Common myeloid progenitor, CD34-positive (primary cell): ENCODE measurements around the gene UBE2N.
"Not testable (repeated sequence)": the region's sequence is repeated elsewhere in the genome, so short reads cannot be mapped to it uniquely, and the experiment has no call there.

ENCODE experiments used
- CTCF ChIA-PET: fragments of 350-600 bp; sonication (Branson Sonifier 250); formaldehyde crosslinking; loops from one replicate; lab custom pipeline; 2021; ENCODE audit warnings: antibody characterized with exemption; lab: Charles Lee
- POLR2A ChIA-PET: fragments of 350-600 bp; sonication (Branson Sonifier 250); formaldehyde crosslinking; loops from one replicate; lab custom pipeline; 2021; ENCODE audit warnings: antibody characterized with exemption; lab: Charles Lee
- DNase-seq, 3 donors: peaks; one replicate each; pipeline versions ENCODE4 v3.0.0 to v3.0.0-alpha.2; 2013
- H3K27ac ChIP-seq, 2 experiments: 1 replicate in 1 of 2; 2 replicates in 1 of 2; pipeline ENCODE4 v1.7.0; 2013; ENCODE audit warnings: inconsistent platforms in 2 of 2, low read length in 2 of 2, mild to moderate bottlenecking in 2 of 2, low read depth in 1 of 2, moderate library complexity in 1 of 2; ENCODE audit not compliant: severe bottlenecking in 2 of 2, insufficient read depth in 1 of 2, poor library complexity in 1 of 2
- H3K27me3 ChIP-seq, 5 experiments: replicated peaks in 2 of 5; 1 replicate in 3 of 5; 2 replicates in 2 of 5; pipeline versions ENCODE4 v1.6.1 to v1.7.0; 2013; ENCODE audit warnings: low read length in 4 of 5, mild to moderate bottlenecking in 2 of 5, moderate library complexity in 2 of 5, inconsistent platforms in 1 of 5; ENCODE audit not compliant: insufficient read depth in 5 of 5, control insufficient read depth in 4 of 5
- H3K36me3 ChIP-seq, 4 experiments: 1 replicate in 2 of 4; 2 replicates in 2 of 4; pipeline versions ENCODE4 v1.6.1 to v1.7.0; 2013; ENCODE audit warnings: low read length in 3 of 4, control low read depth in 1 of 4, mild to moderate bottlenecking in 1 of 4; ENCODE audit not compliant: control insufficient read depth in 4 of 4, insufficient read depth in 4 of 4
- H3K4me1 ChIP-seq, 4 experiments: 1 replicate in 3 of 4; 2 replicates in 1 of 4; pipeline versions ENCODE4 v1.6.1 to v1.7.1; 2013; ENCODE audit warnings: low read length in 3 of 4, mild to moderate bottlenecking in 3 of 4, control low read depth in 1 of 4, inconsistent platforms in 1 of 4, moderate library complexity in 1 of 4; ENCODE audit not compliant: control insufficient read depth in 4 of 4, insufficient read depth in 4 of 4; ENCODE audit errors: control extremely low read depth in 1 of 4
- H3K4me3 ChIP-seq, 7 experiments: 1 replicate in 4 of 7; 2 replicates in 3 of 7; pipeline versions ENCODE4 v1.5.1 to v1.7.0; 2013; ENCODE audit warnings: mild to moderate bottlenecking in 7 of 7, low read length in 6 of 7, moderate library complexity in 6 of 7, inconsistent platforms in 2 of 7, low read depth in 2 of 7, control low read depth in 1 of 7; ENCODE audit not compliant: insufficient read depth in 4 of 7, control insufficient read depth in 1 of 7; ENCODE audit errors: extremely low read depth in 1 of 7
- H3K9me3 ChIP-seq, 5 experiments: 1 replicate in 4 of 5; 2 replicates in 1 of 5; pipeline versions ENCODE4 v1.6.1 to v1.7.1; 2013; ENCODE audit warnings: low read length in 4 of 5, mild to moderate bottlenecking in 2 of 5, inconsistent platforms in 1 of 5, low read depth in 1 of 5, moderate library complexity in 1 of 5; ENCODE audit not compliant: control insufficient read depth in 4 of 5, insufficient read depth in 2 of 5; ENCODE audit errors: control extremely low read depth in 1 of 5
- WGBS: methylation state at CpG from one replicate; pipeline ENCODE4 v1.1.5; 2013; ENCODE audit not compliant: insufficient coverage; 5-methylcytosine and 5-hydroxymethylcytosine counted together

UBE2N gene

DNA sequence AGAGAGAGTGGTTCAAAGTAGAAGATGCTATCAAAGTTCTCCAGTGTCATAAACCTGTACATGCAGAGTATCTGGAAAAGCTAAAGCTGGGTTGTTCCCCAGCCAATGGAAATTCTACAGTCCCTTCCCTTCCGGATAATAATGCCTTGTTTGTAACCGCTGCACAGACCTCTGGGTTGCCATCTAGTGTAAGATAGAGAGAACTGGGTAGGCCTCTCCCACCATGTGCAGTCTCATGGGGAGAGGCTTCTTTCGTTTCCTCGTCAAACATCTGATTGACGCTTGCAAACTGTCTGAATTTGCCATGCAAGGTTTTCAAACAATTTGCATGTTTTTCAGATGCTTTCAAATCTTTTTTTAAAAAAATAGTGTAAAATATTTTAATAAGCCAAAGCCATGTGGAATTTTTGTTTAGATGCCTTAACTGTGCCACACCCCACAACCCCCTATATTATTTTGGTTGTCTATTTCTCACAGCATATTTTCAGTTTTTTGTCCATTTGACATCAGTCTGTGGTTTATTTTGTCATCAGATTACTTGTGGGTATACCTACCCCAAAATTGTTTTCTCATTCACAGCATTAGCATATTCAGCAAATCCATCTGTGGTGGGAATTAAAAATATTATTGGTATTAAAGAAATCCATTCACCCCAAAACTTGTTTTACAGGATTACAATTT is 42.4 kb downstream of the UBE2N start:
- DNase-seq, H3K4me1 ChIP-seq, H3K27ac ChIP-seq, H3K4me3 ChIP-seq, H3K27me3 ChIP-seq, H3K9me3 ChIP-seq, POLR2A ChIA-PET: not testable (repeated sequence)
- CTCF ChIA-PET: interaction anchor here (3.6 to 5.3 kb wide), 2 partner anchors 17 to 413 kb away, joined by 38 to 51 read pairs; no protein-coding TSS in a partner anchor
- WGBS: no CpG with 5 or more reads among the region's 5 CpGs
- H3K36me3 ChIP-seq: peaks cover 9 to 32% (median 16%) of the 10 kb centered on the region in 4 experiments

DNA sequence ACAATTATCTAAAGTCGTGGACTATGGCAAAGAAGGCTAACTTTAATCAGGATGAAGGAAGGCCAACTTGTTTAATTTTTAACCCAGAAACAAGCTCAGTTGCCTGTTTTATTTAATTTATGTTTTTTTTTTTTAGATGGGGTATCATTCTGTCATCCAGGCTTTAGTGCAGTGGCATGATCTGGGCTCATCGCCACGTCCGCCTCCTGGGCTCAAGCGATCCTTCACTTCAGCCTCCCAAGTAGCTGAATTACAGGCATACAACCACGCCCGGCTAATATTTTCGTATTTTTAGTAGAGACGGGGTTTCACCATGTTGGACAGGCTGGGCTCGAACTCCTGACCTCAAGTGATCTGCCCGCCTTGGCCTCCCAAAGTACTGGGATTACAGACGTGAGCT is 44.3 kb downstream of the UBE2N start:
- Histone ChIP-seq H3K4me1 (no peaks in the 10 kb centered on the region), H3K36me3 (peaks cover 9 to 26% (median 13%) of the 10 kb centered on the region in 4 experiments), H3K27ac (no peak overlapping the region), H3K27me3 (no peaks in the 10 kb centered on the region), H3K4me3 (no peak overlapping the region), H3K9me3 (no peaks in the 10 kb centered on the region)
- POLR2A ChIA-PET: interaction anchor here (0.7 kb wide), 1 partner anchor 426 kb away, joined by 6 read pairs; no protein-coding TSS in a partner anchor
- 97% methylated on average over 9 of the region's 12 CpGs for WGBS
- CTCF ChIA-PET: interaction anchor here (0.6 to 5.3 kb wide), 22 partner anchors 9 to 625 kb away, joined by 3 to 51 read pairs (median 5); no protein-coding TSS in a partner anchor
- DNase-seq: no peak

DNA sequence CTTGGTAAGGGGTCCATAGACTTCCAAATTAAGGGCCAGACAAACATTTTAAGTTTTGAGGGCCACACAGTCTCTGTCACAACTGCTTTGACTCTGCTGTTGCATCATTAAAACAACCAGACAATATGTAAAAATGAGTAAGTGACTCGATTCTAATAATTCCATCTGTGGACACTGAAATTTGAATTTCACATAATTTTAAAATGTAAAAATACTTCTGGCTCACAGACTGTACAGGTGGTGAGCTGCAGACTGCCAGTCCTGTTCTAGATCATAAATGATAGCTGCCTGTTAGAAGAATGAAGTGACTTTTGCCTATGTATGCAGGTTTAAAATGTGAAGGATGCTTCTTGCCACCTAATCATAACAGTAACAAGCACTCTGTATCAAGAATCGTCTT is 48.3 kb downstream of the UBE2N start:
- DNase-seq: no peak
- no CpG with 5 or more reads among the region's 2 CpGs for WGBS
- H3K9me3 ChIP-seq: no peaks in the 10 kb centered on the region
- H3K36me3 ChIP-seq: peaks cover 4 to 18% (median 8%) of the 10 kb centered on the region in 4 experiments
- H3K4me3 ChIP-seq: no peak overlapping the region
- no peak overlapping the region for H3K27ac ChIP-seq
- H3K27me3 ChIP-seq: no peaks in the 10 kb centered on the region
- ChIA-PET POLR2A (no interaction called here), CTCF (interaction anchor here (1.0 kb wide), 1 partner anchor 406 kb away, joined by 3 read pairs; no protein-coding TSS in a partner anchor)
- no peaks in the 10 kb centered on the region for H3K4me1 ChIP-seq

DNA sequence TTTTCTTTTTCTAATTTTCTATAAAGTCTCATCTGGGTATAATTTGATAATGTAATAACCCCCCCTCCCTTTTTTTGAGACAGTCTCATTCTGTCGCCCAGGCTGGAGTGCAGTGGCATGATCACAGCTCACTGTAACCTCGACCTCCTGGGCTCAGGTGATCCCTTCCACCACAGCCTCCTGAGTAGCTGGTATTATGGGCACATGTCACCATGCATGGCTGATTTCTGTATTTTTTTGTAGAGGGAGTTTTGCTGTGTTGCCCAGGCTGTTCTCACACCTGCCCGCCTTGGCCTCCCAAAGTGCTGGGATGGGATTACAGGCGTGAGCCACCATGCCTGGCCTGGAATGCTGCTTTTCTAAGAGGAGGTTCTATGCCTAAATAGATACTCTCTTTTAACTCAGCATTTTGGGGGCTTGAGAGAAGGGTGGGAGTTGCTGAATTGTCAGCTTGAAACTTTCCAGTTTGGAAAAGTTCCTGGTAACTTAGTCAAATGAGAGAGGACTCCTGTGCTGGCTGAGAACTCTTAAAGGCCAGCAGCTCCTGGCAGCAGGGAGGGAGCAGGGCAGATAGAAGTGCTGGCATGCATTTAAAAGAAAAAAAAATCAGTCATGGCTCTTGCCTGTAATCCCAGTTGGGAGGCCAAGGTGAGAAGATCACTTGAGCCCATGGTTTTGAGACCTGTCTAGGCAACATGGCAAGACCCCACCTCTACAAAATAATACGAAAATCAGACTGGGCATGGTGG is 51.0 kb downstream of the UBE2N start:
- Histone ChIP-seq H3K27me3 (no peaks in the 10 kb centered on the region), H3K36me3 (peaks cover 0 to 10% (median 4%) of the 10 kb centered on the region in 4 experiments), H3K4me1 (no peaks in the 10 kb centered on the region), H3K9me3 (no peaks in the 10 kb centered on the region), H3K4me3 (no peak overlapping the region), H3K27ac (no peak overlapping the region)
- 100% methylated on average over 1 of the region's 5 CpGs for WGBS
- DNase-seq: no peak
- CTCF ChIA-PET: interaction anchor here (1.2 to 3.0 kb wide), 4 partner anchors 10 to 573 kb away, joined by 3 to 16 read pairs (median 6); no protein-coding TSS in a partner anchor
- POLR2A ChIA-PET: no interaction called here

DNA sequence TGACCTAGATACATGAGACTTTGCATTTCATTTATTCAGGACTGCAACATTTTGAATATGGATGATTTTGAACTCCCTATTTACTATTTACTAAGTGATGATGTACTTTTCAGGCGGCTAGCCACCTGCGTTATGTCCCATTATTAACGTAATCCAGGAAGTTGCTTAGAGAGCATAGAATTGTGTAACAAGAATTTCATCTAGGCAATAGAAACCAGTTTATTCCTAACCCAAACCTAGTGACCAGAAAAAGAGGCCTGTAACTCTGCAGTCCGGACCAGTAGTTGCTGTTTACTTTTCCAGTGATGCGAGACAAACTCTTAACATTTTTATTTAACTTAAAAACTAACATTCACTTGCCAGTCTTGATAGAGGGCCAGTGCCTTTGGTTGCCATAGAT is 51.7 kb downstream of the UBE2N start:
- ChIA-PET CTCF (interaction anchor here (1.6 to 3.0 kb wide), 3 partner anchors 9 to 403 kb away, joined by 3 to 16 read pairs (median 8); no protein-coding TSS in a partner anchor), POLR2A (no interaction called here)
- no peaks in the 10 kb centered on the region for H3K9me3 ChIP-seq
- no peaks in the 10 kb centered on the region for H3K4me1 ChIP-seq
- H3K4me3 ChIP-seq: no peak overlapping the region
- H3K36me3 ChIP-seq: peaks cover 0 to 14% (median 4%) of the 10 kb centered on the region in 4 experiments
- no peak for DNase-seq
- no peak overlapping the region for H3K27ac ChIP-seq
- WGBS: 100% methylated on average over 3 of the region's 5 CpGs
- no peaks in the 10 kb centered on the region for H3K27me3 ChIP-seq

DNA sequence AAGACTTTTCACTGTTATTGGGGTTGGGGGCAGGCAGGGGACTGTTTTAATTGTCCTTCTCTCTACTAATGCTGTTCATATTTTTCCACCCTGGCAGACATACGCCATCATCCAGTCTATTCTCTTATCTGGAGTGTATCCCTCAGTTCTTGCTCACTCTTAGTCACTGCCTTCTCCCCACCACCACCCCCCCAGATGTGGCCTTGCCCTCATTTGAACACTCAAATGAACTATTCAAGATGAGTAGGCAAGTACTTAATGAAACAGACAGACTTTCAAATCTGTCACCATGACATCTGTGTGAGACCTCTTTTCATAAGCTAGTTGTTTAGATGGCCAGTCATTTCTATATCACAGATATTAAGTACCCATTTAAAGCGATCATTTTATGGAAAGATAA is 54.0 kb downstream of the UBE2N start:
- no peak for DNase-seq
- Histone ChIP-seq H3K9me3 (no peaks in the 10 kb centered on the region), H3K27me3 (no peaks in the 10 kb centered on the region), H3K36me3 (peaks cover 0 to 14% (median 4%) of the 10 kb centered on the region in 4 experiments), H3K27ac (no peak overlapping the region), H3K4me3 (no peak overlapping the region), H3K4me1 (no peaks in the 10 kb centered on the region)
- CTCF ChIA-PET: interaction anchor here (2.8 to 3.0 kb wide), 2 partner anchors 9 to 401 kb away, joined by 8 read pairs; no protein-coding TSS in a partner anchor
- WGBS: 100% methylated on average over 1 of the region's 2 CpGs
- POLR2A ChIA-PET: no interaction called here
